ENCODE results near the gene CD226.
"Not testable (repeated sequence)": the region's sequence is repeated elsewhere in the genome, so short reads cannot be mapped to it uniquely, and the experiment has no call there.

CD226 gene

GRCh38 chr18:69956665-69957620 lies 9.3 kb upstream of the CD226 start:
- no peak for DNase-seq (ENCODE audit: low read depth)

- no peak for DNase-seq (ENCODE audit: low read depth)
Observed at GRCh38 chr18:69956057-69956456, 8.4 kb upstream of the CD226 start.

GRCh38 chr18:69954719-69955480 lies 7.2 kb upstream of the CD226 start:
- no peak for DNase-seq (ENCODE audit: low read depth)

GRCh38 chr18:69953191-69953590 lies 5.5 kb upstream of the CD226 start:
- DNase-seq (ENCODE audit: low read depth) = no peak

GRCh38 chr18:69951182-69951581 lies 3.5 kb upstream of the CD226 start:
- DNase-seq (ENCODE audit: low read depth) = peak; percentile 54

- DNase-seq (ENCODE audit: low read depth) = no peak
Observed at GRCh38 chr18:69949538-69949936, 1.9 kb upstream of the CD226 start.

GRCh38 chr18:69948919-69949537 lies 1.4 kb upstream of the CD226 start:
- DNase-seq (ENCODE audit: low read depth) = no peak

GRCh38 chr18:69948256-69948655 lies 583 bp upstream of the CD226 start:
- no peak for DNase-seq (ENCODE audit: low read depth)

- DNase-seq (ENCODE audit: low read depth) = no peak
Observed at GRCh38 chr18:69946608-69947155, 991 bp downstream of the CD226 start.

GRCh38 chr18:69945220-69946114 lies 2.2 kb downstream of the CD226 start:
- DNase-seq (ENCODE audit: low read depth) = no peak

- no peak for DNase-seq (ENCODE audit: low read depth)
Observed at GRCh38 chr18:69944436-69944835, 3.2 kb downstream of the CD226 start.

GRCh38 chr18:69943021-69943420 lies 4.7 kb downstream of the CD226 start:
- no peak for DNase-seq (ENCODE audit: low read depth)

- no peak for DNase-seq (ENCODE audit: low read depth)
Observed at GRCh38 chr18:69941183-69941582, 6.5 kb downstream of the CD226 start.

- DNase-seq (ENCODE audit: low read depth) = not testable (repeated sequence)
Observed at GRCh38 chr18:69939812-69940211, 7.9 kb downstream of the CD226 start.

GRCh38 chr18:69936191-69936558 lies 11.5 kb downstream of the CD226 start:
- no peak for DNase-seq (ENCODE audit: low read depth)

GRCh38 chr18:69935319-69936190 lies 12.1 kb downstream of the CD226 start:
- no peak for DNase-seq (ENCODE audit: low read depth)

- DNase-seq (ENCODE audit: low read depth) = no peak
Observed at GRCh38 chr18:69934601-69935265, 12.9 kb downstream of the CD226 start.

- no peak for DNase-seq (ENCODE audit: low read depth)
Observed at GRCh38 chr18:69929041-69929774, 18.5 kb downstream of the CD226 start.

- DNase-seq (ENCODE audit: low read depth) = no peak
Observed at GRCh38 chr18:69916412-69916811, 31.3 kb downstream of the CD226 start.
